IMR-90 (cell line): ENCODE measurements around the gene WDR91. TPM values are rescaled to one million over a fixed set of nuclear protein-coding genes. Genes with fewer than 3 reads are reported as not detected.

Source experiments
- ATAC-seq: fragments of 200-7000 bp; cut with Tn5 transposase; 2 replicates; pipeline ENCODE4 v1.9.1; 2020; ENCODE audit warnings: low read depth, mild to moderate bottlenecking, moderate library complexity
- BruUV-seq: library from RNA; stranded (reverse); fragments of 400-500 nt; replicated peaks from 2 replicates; lab custom pipeline; 2021; lab: Mats Ljungman, UMichigan
- CTCF ChIA-PET: fragments of 300-600 bp; formaldehyde crosslinking; extraction: SDS; loops from one replicate; lab custom pipeline; 2021; ENCODE audit warnings: antibody characterized with exemption; lab: Yijun Ruan, JAX
- POLR2A ChIA-PET: fragments of 300-600 bp; sonication (Branson Sonifier 250); formaldehyde crosslinking; loops from one replicate; lab custom pipeline; 2022; ENCODE audit warnings: antibody characterized with exemption; ENCODE audit not compliant: unreplicated experiment; lab: Charles Lee
- DNase-seq: peaks from one replicate; pipeline ENCODE4 v3.0.0; 2013
- H2AFZ ChIP-seq: replicated peaks from 2 replicates; pipeline ENCODE3; 2013; ENCODE audit warnings: low read length, mild to moderate bottlenecking; ENCODE audit not compliant: poor library complexity
- H2AK5ac ChIP-seq: 2 replicates; pipeline ENCODE4 v1.6.1; 2013; ENCODE audit warnings: low read depth, low read length, inconsistent platforms
- H2AK9ac ChIP-seq: replicated peaks from 2 replicates; pipeline ENCODE3; 2013; ENCODE audit warnings: mild to moderate bottlenecking, low read depth, low read length, moderate library complexity; ENCODE audit not compliant: poor library complexity
- H2BK120ac ChIP-seq: 2 replicates; pipeline ENCODE4 v1.6.1; 2013; ENCODE audit warnings: low read depth, low read length, inconsistent platforms
- H2BK15ac ChIP-seq: 3 replicates; pipeline ENCODE4 v1.6.1; 2013; ENCODE audit warnings: low read depth, low read length, inconsistent platforms
- H2BK20ac ChIP-seq: 2 replicates; pipeline ENCODE4 v1.6.1; 2013; ENCODE audit warnings: low read depth, mild to moderate bottlenecking, inconsistent platforms, low read length, moderate library complexity
- H2BK5ac ChIP-seq: 2 replicates; pipeline ENCODE4 v1.6.1; 2013; ENCODE audit warnings: mild to moderate bottlenecking, low read depth, low read length, inconsistent platforms; ENCODE audit not compliant: poor library complexity, severe bottlenecking
- H3K14ac ChIP-seq: replicated peaks from 2 replicates; pipeline ENCODE4 v1.6.1; 2013; ENCODE audit warnings: low read depth, low read length, inconsistent platforms
- H3K18ac ChIP-seq: 2 replicates; pipeline ENCODE4 v1.6.1; 2013; ENCODE audit warnings: low read depth, low read length, control low read depth
- H3K23ac ChIP-seq: 2 replicates; pipeline ENCODE4 v1.6.1; 2013; ENCODE audit warnings: low read depth, low read length, inconsistent platforms
- H3K27ac ChIP-seq: 2 replicates; pipeline ENCODE4 v1.5.1; 2013; ENCODE audit warnings: mild to moderate bottlenecking, control low read depth, low read length; ENCODE audit not compliant: insufficient read depth
- H3K27me3 ChIP-seq: 2 replicates; pipeline ENCODE4 v1.6.1; 2013; ENCODE audit warnings: low read length; ENCODE audit not compliant: control insufficient read depth, insufficient read depth
- H3K36me3 ChIP-seq: 2 replicates; pipeline ENCODE4 v1.6.1; 2013; ENCODE audit warnings: low read length, mixed read lengths; ENCODE audit not compliant: control insufficient read depth, insufficient read depth
- H3K4ac ChIP-seq: 2 replicates; pipeline ENCODE4 v1.6.1; 2013; ENCODE audit warnings: low read depth, low read length, inconsistent platforms
- H3K4me1 ChIP-seq: 2 replicates; pipeline ENCODE4 v1.6.1; 2013; ENCODE audit warnings: low read length, mixed read lengths; ENCODE audit not compliant: control insufficient read depth, insufficient read depth
- H3K4me2 ChIP-seq: 2 replicates; pipeline ENCODE4 v1.6.1; 2013; ENCODE audit warnings: low read depth, mild to moderate bottlenecking, control low read depth, low read length, moderate library complexity
- H3K4me3 ChIP-seq: 2 replicates; pipeline ENCODE4 v1.5.1; 2013; ENCODE audit warnings: low read depth, mild to moderate bottlenecking, control low read depth, low read length, moderate library complexity; ENCODE audit not compliant: insufficient read depth
- H3K56ac ChIP-seq: 2 replicates; pipeline ENCODE4 v1.6.1; 2013; ENCODE audit warnings: low read length, inconsistent platforms; ENCODE audit not compliant: insufficient read depth; ENCODE audit errors: extremely low read depth
- H3K79me1 ChIP-seq, 2 experiments: 2 replicates each; pipeline ENCODE4 v1.6.1; 2013; ENCODE audit warnings: low read length in 2 of 2, inconsistent platforms in 1 of 2, low read depth in 1 of 2
- H3K9ac ChIP-seq: 2 replicates; pipeline ENCODE4 v1.6.1; 2013; ENCODE audit warnings: low read depth, low read length, control low read depth
- H3K9me1 ChIP-seq: 2 replicates; pipeline ENCODE4 v1.6.1; 2013; ENCODE audit warnings: low read length, inconsistent platforms; ENCODE audit not compliant: insufficient read depth
- H3K9me3 ChIP-seq: 2 replicates; pipeline ENCODE4 v1.6.1; 2013; ENCODE audit warnings: low read length; ENCODE audit not compliant: control insufficient read depth, insufficient read depth
- H4K20me1 ChIP-seq: 2 replicates; pipeline ENCODE4 v1.6.1; 2013; ENCODE audit warnings: low read length, inconsistent platforms; ENCODE audit not compliant: insufficient read depth
- H4K5ac ChIP-seq: 2 replicates; pipeline ENCODE4 v1.6.1; 2013; ENCODE audit warnings: mild to moderate bottlenecking, low read depth, low read length, control low read depth
- H4K8ac ChIP-seq, 2 experiments: 2 replicates each; pipeline ENCODE4 v1.6.1; 2013; ENCODE audit warnings: low read depth in 2 of 2, low read length in 2 of 2, control low read depth in 1 of 2, inconsistent platforms in 1 of 2
- H4K91ac ChIP-seq: 2 replicates; pipeline ENCODE4 v1.6.1; 2013; ENCODE audit warnings: low read depth, low read length, inconsistent platforms; ENCODE audit not compliant: insufficient read depth
- BHLHE40 ChIP-seq: fragments of 150-350 bp; IDR thresholded peaks from 2 replicates; pipeline ENCODE4 v1.6.1; 2016; ENCODE audit warnings: mild to moderate bottlenecking, low read depth, low read length
- CEBPB ChIP-seq: IDR thresholded peaks from 2 replicates; pipeline ENCODE4 v1.6.1; 2012; ENCODE audit warnings: low read depth, low read length, improper control_type of control experiment
- CHD1 ChIP-seq: IDR thresholded peaks from 2 replicates; pipeline ENCODE4 v1.6.1; 2012; ENCODE audit warnings: low read depth, low read length, improper control_type of control experiment
- FOS ChIP-seq: fragments of 150-350 bp; IDR thresholded peaks from 2 replicates; pipeline ENCODE4 v1.6.1; 2016; ENCODE audit warnings: low read depth, low read length
- MAFK ChIP-seq: IDR thresholded peaks from 2 replicates; pipeline ENCODE4 v1.6.1; 2012; ENCODE audit warnings: low read depth, low read length, improper control_type of control experiment
- MAZ ChIP-seq: IDR thresholded peaks from 2 replicates; pipeline ENCODE4 v1.6.1; 2012; ENCODE audit warnings: low read depth, mild to moderate bottlenecking, low read length, improper control_type of control experiment, moderate library complexity, borderline replicate concordance
- MXI1 ChIP-seq: IDR thresholded peaks from 2 replicates; pipeline ENCODE4 v1.6.1; 2012; ENCODE audit warnings: low read depth, mild to moderate bottlenecking, low read length, moderate library complexity, borderline replicate concordance
- POLR2A ChIP-seq: IDR thresholded peaks from 2 replicates; pipeline ENCODE4 v1.6.1; 2012; ENCODE audit warnings: mild to moderate bottlenecking, low read depth, low read length
- RFX5 ChIP-seq: IDR thresholded peaks from 2 replicates; pipeline ENCODE4 v1.8.0; 2012; ENCODE audit warnings: low read depth, mild to moderate bottlenecking, low read length, moderate library complexity
- SMC3 ChIP-seq: fragments of 150-350 bp; IDR thresholded peaks from 2 replicates; pipeline ENCODE4 v1.6.1; 2016; ENCODE audit warnings: low read depth, mild to moderate bottlenecking, antibody characterized with exemption, low read length, moderate library complexity
- WGBS, 2 experiments: methylation state at CpG; one replicate each; pipeline versions ENCODE4 v1.1.5 to v1.1.7; 2013; ENCODE audit warnings: missing lambda C conversion rate in 2 of 2; ENCODE audit not compliant: insufficient read length in 1 of 2; ENCODE audit errors: extremely low coverage in 2 of 2; 5-methylcytosine and 5-hydroxymethylcytosine counted together
- dilution Hi-C: fragments of 300-500 bp; cut with HindIII; formaldehyde crosslinking; loops from one replicate; pipeline ENCODE4 v1.14.3; 2018; ENCODE audit warnings: low sequenced_read_pairs; ENCODE audit not compliant: unreplicated experiment
- in situ Hi-C: fragments of 300-500 bp; cut with MboI; formaldehyde crosslinking; loops from 3 replicates; pipeline ENCODE4 v1.14.3; 2019; ENCODE audit warnings: low sequenced_read_pairs, inconsistent platforms, mixed read lengths
- intact Hi-C: fragments of 100-400 bp; cut with micrococcal nuclease; formaldehyde crosslinking; loops from 2 replicates; pipeline ENCODE4 v1.10.0; 2022
- polyA plus RNA-seq, 3 experiments: library from polyadenylated mRNA; depleted of rRNA; stranded (reverse); fragments of >200 nt; gene quantifications; 2 replicates each; pipeline ENCODE4 v1.2.3, GENCODE V29; 2012; ENCODE audit warnings: low replicate concordance in 1 of 3
- total RNA-seq: library from RNA; depleted of rRNA; stranded (reverse); fragments of >200 nt; gene quantifications from 2 replicates; pipeline ENCODE4 v1.2.3, GENCODE V29; 2012
- TF ChIP-seq, protein P1 (sequence below): fragments of 150-350 bp; IDR thresholded peaks from 2 replicates; pipeline ENCODE4 v1.6.1; 2016; ENCODE audit warnings: low read depth, mild to moderate bottlenecking, low read length, moderate library complexity, borderline replicate concordance
- TF ChIP-seq, protein P2 (sequence below): conservative IDR thresholded peaks from 2 replicates; pipeline ENCODE4 v1.5.1; 2012; ENCODE audit warnings: mild to moderate bottlenecking, low read depth, low read length, improper control_type of control experiment
- TF ChIP-seq, protein P3 (sequence below): fragments of 150-350 bp; IDR thresholded peaks from 2 replicates; pipeline ENCODE4 v1.6.1; 2017; ENCODE audit warnings: mild to moderate bottlenecking, antibody characterized with exemption, low read length, low read depth

The WDR91 gene
- total and polyA plus RNA-seq, 2 of the 4 experiments (the other 2 are of a cell fraction): 5.2 to 10.3 TPM

DNA sequence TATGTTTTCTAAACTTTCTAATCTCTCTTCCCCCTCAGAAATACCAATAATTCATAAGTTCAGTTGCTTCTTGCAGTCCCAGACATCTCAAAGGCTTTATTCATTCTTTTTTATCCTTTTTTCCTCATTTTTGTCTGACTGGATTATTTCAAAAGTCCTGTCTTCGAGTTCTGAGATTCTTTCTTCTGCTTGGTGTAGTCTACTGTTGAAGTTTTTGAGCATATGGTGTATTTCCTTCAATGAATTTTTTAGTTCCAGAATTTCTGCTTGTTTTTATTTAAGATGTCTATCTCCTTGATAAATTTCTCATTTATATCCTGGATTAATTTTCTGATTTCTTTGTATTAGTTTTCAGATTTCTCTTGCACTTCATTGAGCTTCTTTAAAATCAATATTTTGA, 55.0 kb downstream of the WDR91 start:
- H2AFZ ChIP-seq: no peak overlapping the region
- peaks cover 5% of the 10 kb centered on the region; the same call in 1 of the 2 replicates for H3K9me3 ChIP-seq
- H4K20me1 ChIP-seq: no peaks in the 10 kb centered on the region
- no peak for ATAC-seq
- no peak overlapping the region for H3K4ac ChIP-seq
- no peak overlapping the region for H3K56ac ChIP-seq
- no peaks in the 10 kb centered on the region for H3K36me3 ChIP-seq
- H3K4me3 ChIP-seq: no peak overlapping the region
- H3K14ac ChIP-seq: no peak overlapping the region
- intact Hi-C loops: no loop called here
- BruUV-seq: no TSS peak
- H2BK15ac ChIP-seq: no peak overlapping the region
- H4K8ac ChIP-seq: no peak overlapping the region
- in situ Hi-C loops: no loop called here
- H2BK120ac ChIP-seq: no peak overlapping the region
- no peak overlapping the region for H3K27ac ChIP-seq
- H3K79me1 ChIP-seq: peaks cover 0 to 18% of the 10 kb centered on the region in 2 experiments; a peak in 2 of 4 replicates
- H4K5ac ChIP-seq: no peak overlapping the region
- H3K27me3 ChIP-seq: no peaks in the 10 kb centered on the region
- CTCF ChIA-PET: no interaction called here
- WGBS, 2 experiments: no CpG with 5 or more reads among the region's 1 CpG
- no peak for DNase-seq
- no peak overlapping the region for H2AK5ac ChIP-seq
- H2BK5ac ChIP-seq: no peak overlapping the region
- H3K9me1 ChIP-seq: peaks cover 4% of the 10 kb centered on the region
- H3K4me1 ChIP-seq: peaks cover 16% of the 10 kb centered on the region
- POLR2A ChIA-PET: no interaction called here
- H2AK9ac ChIP-seq: no peak overlapping the region
- no peak overlapping the region for H2BK20ac ChIP-seq
- dilution Hi-C loops: no loop called here
- H3K18ac ChIP-seq: no peak overlapping the region
- no peak overlapping the region for H3K23ac ChIP-seq
- H3K4me2 ChIP-seq: no peak overlapping the region
- H3K9ac ChIP-seq: no peak overlapping the region
- no peak overlapping the region for H4K91ac ChIP-seq
- no peak for TF ChIP-seq CEBPB
- no peak for TF ChIP-seq MXI1
- TF ChIP-seq MAZ: no peak
- TF ChIP-seq, protein P1, sequence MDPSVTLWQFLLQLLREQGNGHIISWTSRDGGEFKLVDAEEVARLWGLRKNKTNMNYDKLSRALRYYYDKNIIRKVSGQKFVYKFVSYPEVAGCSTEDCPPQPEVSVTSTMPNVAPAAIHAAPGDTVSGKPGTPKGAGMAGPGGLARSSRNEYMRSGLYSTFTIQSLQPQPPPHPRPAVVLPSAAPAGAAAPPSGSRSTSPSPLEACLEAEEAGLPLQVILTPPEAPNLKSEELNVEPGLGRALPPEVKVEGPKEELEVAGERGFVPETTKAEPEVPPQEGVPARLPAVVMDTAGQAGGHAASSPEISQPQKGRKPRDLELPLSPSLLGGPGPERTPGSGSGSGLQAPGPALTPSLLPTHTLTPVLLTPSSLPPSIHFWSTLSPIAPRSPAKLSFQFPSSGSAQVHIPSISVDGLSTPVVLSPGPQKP: no peak
- no peak for TF ChIP-seq SMC3
- no peak for TF ChIP-seq CHD1
- TF ChIP-seq, protein P2, sequence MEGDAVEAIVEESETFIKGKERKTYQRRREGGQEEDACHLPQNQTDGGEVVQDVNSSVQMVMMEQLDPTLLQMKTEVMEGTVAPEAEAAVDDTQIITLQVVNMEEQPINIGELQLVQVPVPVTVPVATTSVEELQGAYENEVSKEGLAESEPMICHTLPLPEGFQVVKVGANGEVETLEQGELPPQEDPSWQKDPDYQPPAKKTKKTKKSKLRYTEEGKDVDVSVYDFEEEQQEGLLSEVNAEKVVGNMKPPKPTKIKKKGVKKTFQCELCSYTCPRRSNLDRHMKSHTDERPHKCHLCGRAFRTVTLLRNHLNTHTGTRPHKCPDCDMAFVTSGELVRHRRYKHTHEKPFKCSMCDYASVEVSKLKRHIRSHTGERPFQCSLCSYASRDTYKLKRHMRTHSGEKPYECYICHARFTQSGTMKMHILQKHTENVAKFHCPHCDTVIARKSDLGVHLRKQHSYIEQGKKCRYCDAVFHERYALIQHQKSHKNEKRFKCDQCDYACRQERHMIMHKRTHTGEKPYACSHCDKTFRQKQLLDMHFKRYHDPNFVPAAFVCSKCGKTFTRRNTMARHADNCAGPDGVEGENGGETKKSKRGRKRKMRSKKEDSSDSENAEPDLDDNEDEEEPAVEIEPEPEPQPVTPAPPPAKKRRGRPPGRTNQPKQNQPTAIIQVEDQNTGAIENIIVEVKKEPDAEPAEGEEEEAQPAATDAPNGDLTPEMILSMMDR: no peak
- TF ChIP-seq BHLHE40: no peak
- TF ChIP-seq, protein P3, sequence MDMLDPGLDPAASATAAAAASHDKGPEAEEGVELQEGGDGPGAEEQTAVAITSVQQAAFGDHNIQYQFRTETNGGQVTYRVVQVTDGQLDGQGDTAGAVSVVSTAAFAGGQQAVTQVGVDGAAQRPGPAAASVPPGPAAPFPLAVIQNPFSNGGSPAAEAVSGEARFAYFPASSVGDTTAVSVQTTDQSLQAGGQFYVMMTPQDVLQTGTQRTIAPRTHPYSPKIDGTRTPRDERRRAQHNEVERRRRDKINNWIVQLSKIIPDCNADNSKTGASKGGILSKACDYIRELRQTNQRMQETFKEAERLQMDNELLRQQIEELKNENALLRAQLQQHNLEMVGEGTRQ: no peak
- TF ChIP-seq POLR2A: no peak
- TF ChIP-seq FOS: no peak
- TF ChIP-seq MAFK: no peak
- TF ChIP-seq RFX5: no peak
